Keratinocyte (primary cell): ENCODE data around the gene RNF8. TPM values are rescaled to one million over a fixed set of nuclear protein-coding genes. Genes with fewer than 3 reads are reported as not detected.

ENCODE experiments used
- DNase-seq: peaks from one replicate; pipeline ENCODE4 v3.0.0-alpha.2; 2011; ENCODE audit warnings: low read depth, missing footprints, low spot score
- FAIRE-seq: peaks from 2 replicates; lab custom pipeline; 2011; peaks lifted over from hg19 to GRCh38; lab: Jason Lieb, UNC
- H2AFZ ChIP-seq: 2 replicates; pipeline ENCODE4 v1.6.0; 2012; ENCODE audit warnings: low read length, control low read depth, inconsistent platforms; ENCODE audit not compliant: control insufficient read depth
- H3K27ac ChIP-seq: 2 replicates; pipeline ENCODE4 v1.5.1; 2011; ENCODE audit warnings: low read length; ENCODE audit not compliant: control insufficient read depth, insufficient read depth
- H3K27me3 ChIP-seq: 3 replicates; pipeline ENCODE4 v1.6.0; 2011; ENCODE audit warnings: low read length; ENCODE audit not compliant: control insufficient read depth, insufficient read depth; ENCODE audit errors: extremely low read depth
- H3K36me3 ChIP-seq, 2 experiments: 2 replicates in 1 of 2; 3 replicates in 1 of 2; pipeline ENCODE4 v1.5.1; 2011; ENCODE audit warnings: low read length in 2 of 2, mild to moderate bottlenecking in 1 of 2; ENCODE audit not compliant: control insufficient read depth in 2 of 2, insufficient read depth in 2 of 2; ENCODE audit errors: extremely low read depth in 1 of 2
- H3K4me1 ChIP-seq: 3 replicates; pipeline ENCODE4 v1.5.1; 2011; ENCODE audit warnings: low read length; ENCODE audit not compliant: control insufficient read depth, insufficient read depth; ENCODE audit errors: extremely low read depth
- H3K4me2 ChIP-seq: 3 replicates; pipeline ENCODE4 v1.6.0; 2011; ENCODE audit warnings: low read depth, low read length; ENCODE audit not compliant: control insufficient read depth, insufficient read depth; ENCODE audit errors: extremely low read depth
- H3K4me3 ChIP-seq, 3 experiments: fragments of 200-600 bp in 1 of 3; sonication (generic) in 1 of 3; 2 replicates in 2 of 3; 3 replicates in 1 of 3; pipeline ENCODE4 v1.5.1; 2011 to 2016; ENCODE audit warnings: low read length in 3 of 3, mild to moderate bottlenecking in 3 of 3, control low read depth in 2 of 3, inconsistent platforms in 1 of 3, low read depth in 1 of 3, mixed read lengths in 1 of 3, mixed run types in 1 of 3, moderate library complexity in 1 of 3; ENCODE audit not compliant: control insufficient read depth in 2 of 3, insufficient read depth in 2 of 3; ENCODE audit errors: extremely low read depth in 1 of 3
- H3K79me2 ChIP-seq: 2 replicates; pipeline ENCODE4 v1.6.0; 2012; ENCODE audit warnings: low read length; ENCODE audit not compliant: control insufficient read depth, insufficient read depth
- H3K9ac ChIP-seq: 3 replicates; pipeline ENCODE4 v1.6.0; 2011; ENCODE audit warnings: low read length; ENCODE audit not compliant: control insufficient read depth, insufficient read depth; ENCODE audit errors: extremely low read depth
- H3K9me1 ChIP-seq: 3 replicates; pipeline ENCODE4 v1.6.0; 2011; ENCODE audit warnings: low read length; ENCODE audit not compliant: control insufficient read depth, insufficient read depth; ENCODE audit errors: extremely low read depth
- H3K9me3 ChIP-seq: 2 replicates; pipeline ENCODE4 v1.5.1; 2012; ENCODE audit warnings: low read depth, low read length; ENCODE audit not compliant: control insufficient read depth
- H4K20me1 ChIP-seq: 3 replicates; pipeline ENCODE4 v1.6.0; 2011; ENCODE audit warnings: low read length; ENCODE audit not compliant: control insufficient read depth, insufficient read depth; ENCODE audit errors: extremely low read depth
- CTCF ChIP-seq, 3 experiments: IDR thresholded peaks in 1 of 3; conservative IDR thresholded peaks in 1 of 3; optimal IDR thresholded peaks in 1 of 3; 2 replicates in 2 of 3; 3 replicates in 1 of 3; pipeline versions ENCODE3 to v1.5.1; 2011; ENCODE audit warnings: low read length in 3 of 3, mild to moderate bottlenecking in 3 of 3, moderate library complexity in 2 of 3, control low read depth in 1 of 3, inconsistent platforms in 1 of 3; ENCODE audit not compliant: insufficient read depth in 2 of 3; ENCODE audit errors: extremely low read depth in 1 of 3
- EZH2 ChIP-seq: IDR thresholded peaks from one replicate; pipeline ENCODE4 v1.6.1; 2012; ENCODE audit warnings: inconsistent platforms, mild to moderate bottlenecking, low read length, moderate library complexity
- dilution Hi-C: fragments of 300-500 bp; cut with MboI; formaldehyde crosslinking; loops from one replicate; pipeline ENCODE4 v1.7.0; 2020; ENCODE audit warnings: low sequenced_read_pairs; ENCODE audit not compliant: extremely low pct_ligation_motif_present
- polyA plus RNA-seq, 5 experiments: library from polyadenylated mRNA; depleted of rRNA in 3 of 5; stranded (reverse) in 3 of 5; stranded (forward) in 1 of 5; unstranded in 1 of 5; fragments of >200 nt; gene quantifications; 1 replicate in 1 of 5; 2 replicates in 3 of 5; 3 replicates in 1 of 5; pipeline versions ENCODE4 v1.2.1 to v1.2.3, GENCODE V29; 2011 to 2012; ENCODE audit warnings: missing spikeins in 2 of 5, low read depth in 1 of 5, low replicate concordance in 1 of 5

RNF8 gene
- polyA plus RNA-seq, 1 donor (not counting 4 experiments of a cell fraction or from before 2014, with no cell fraction given), result 34.5 TPM

GRCh38 chr6:37375376-37375775 lies 21.6 kb downstream of the RNF8 start:
- no peak overlapping the region for H3K4me2 ChIP-seq
- H3K27me3 ChIP-seq, result no peaks in the 10 kb centered on the region
- dilution Hi-C loops, result no loop called here
- no peaks in the 10 kb centered on the region for H4K20me1 ChIP-seq
- TF ChIP-seq CTCF (optimal IDR thresholded peaks at IDR 0.05 in 1 of 3, IDR thresholded peaks at IDR 0.05 in 1 of 3, conservative IDR thresholded peaks at IDR 0.05 in 1 of 3; ENCODE audit: extremely low read depth in 1 of 3, insufficient read depth in 2 of 3, low read length in 3 of 3) (no peak), EZH2 (no peak)
- H3K9me1 ChIP-seq, result no peaks in the 10 kb centered on the region
- DNase-seq (no peak), FAIRE-seq (no peak)
- H3K4me3 ChIP-seq, result no peak overlapping the region
- no peak overlapping the region for H3K27ac ChIP-seq
- H3K36me3 ChIP-seq, result peaks cover 17 to 19% of the 10 kb centered on the region in 2 experiments
- H3K4me1 ChIP-seq, result peaks cover 20% of the 10 kb centered on the region
- no peaks in the 10 kb centered on the region for H3K9me3 ChIP-seq
- no peaks in the 10 kb centered on the region for H3K79me2 ChIP-seq
- H3K9ac ChIP-seq, result no peak overlapping the region
- H2AFZ ChIP-seq, result no peak overlapping the region

GRCh38 chr6:37376078-37376743 lies 22.4 kb downstream of the RNF8 start:
- Histone ChIP-seq H3K9ac (no peak overlapping the region), H2AFZ (no peak overlapping the region), H3K4me3 (no peak overlapping the region), H3K9me3 (no peaks in the 10 kb centered on the region), H3K4me2 (no peak overlapping the region), H3K36me3 (peaks cover 13 to 15% of the 10 kb centered on the region in 2 experiments), H3K4me1 (peaks cover 20% of the 10 kb centered on the region), H3K79me2 (no peaks in the 10 kb centered on the region), H4K20me1 (no peaks in the 10 kb centered on the region), H3K27ac (no peak overlapping the region), H3K27me3 (no peaks in the 10 kb centered on the region), H3K9me1 (no peaks in the 10 kb centered on the region)
- dilution Hi-C loops, result no loop called here
- DNase-seq (no peak), FAIRE-seq (no peak)
- TF ChIP-seq EZH2, result no peak
- no peak for TF ChIP-seq CTCF (optimal IDR thresholded peaks at IDR 0.05 in 1 of 3, IDR thresholded peaks at IDR 0.05 in 1 of 3, conservative IDR thresholded peaks at IDR 0.05 in 1 of 3; ENCODE audit: extremely low read depth in 1 of 3, insufficient read depth in 2 of 3, low read length in 3 of 3)
